Ammon's horn (tissue), 1 donor: Measurements from ENCODE around the gene NELL2.
"Not testable (repeated sequence)": the region's sequence is repeated elsewhere in the genome, so short reads cannot be mapped to it uniquely, and the experiment has no call there.

ENCODE experiments used
- DNase-seq: peaks from one replicate; pipeline ENCODE4 v3.0.0-alpha.2; 2016; ENCODE audit warnings: low spot score

NELL2 gene

DNA sequence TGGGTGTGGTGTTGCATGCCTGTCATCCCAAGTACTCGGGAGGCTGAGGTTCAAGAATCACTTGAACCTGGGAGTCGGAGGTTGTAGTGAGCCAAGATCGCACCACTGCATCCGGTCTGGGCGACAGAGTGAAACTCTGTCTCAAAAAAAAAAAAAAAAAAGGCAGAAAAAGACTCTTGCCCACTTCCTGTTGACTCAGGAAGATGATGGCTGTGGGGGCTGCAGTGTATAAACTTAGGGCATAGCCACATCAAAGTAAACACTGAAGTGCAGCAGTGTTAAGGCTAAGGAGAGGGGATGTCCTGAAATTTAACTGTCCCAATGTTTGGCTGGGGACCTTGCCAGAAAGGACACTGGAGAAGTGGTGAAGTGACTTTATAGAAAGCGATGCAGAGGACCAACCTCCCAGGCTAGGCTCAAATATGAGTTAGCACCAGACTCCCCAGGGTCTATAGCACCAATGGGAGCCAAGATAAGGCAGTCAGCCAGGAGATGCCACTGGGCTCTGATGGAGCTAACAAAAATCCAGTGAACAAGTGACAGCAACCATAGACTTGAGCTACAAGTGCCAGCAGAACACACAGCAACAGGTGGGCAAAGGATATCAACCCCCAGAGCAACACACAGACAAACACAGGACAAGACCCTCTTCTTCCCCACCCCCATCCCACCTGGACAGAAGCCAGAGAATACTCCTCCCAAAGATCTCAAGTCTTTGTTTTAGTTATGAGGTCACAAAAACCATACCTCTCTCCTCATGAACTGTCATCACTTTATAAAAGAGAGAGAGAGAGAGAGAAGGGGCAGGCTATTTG lies 28.0 kb downstream of the NELL2 start:
- DNase-seq = no peak

DNA sequence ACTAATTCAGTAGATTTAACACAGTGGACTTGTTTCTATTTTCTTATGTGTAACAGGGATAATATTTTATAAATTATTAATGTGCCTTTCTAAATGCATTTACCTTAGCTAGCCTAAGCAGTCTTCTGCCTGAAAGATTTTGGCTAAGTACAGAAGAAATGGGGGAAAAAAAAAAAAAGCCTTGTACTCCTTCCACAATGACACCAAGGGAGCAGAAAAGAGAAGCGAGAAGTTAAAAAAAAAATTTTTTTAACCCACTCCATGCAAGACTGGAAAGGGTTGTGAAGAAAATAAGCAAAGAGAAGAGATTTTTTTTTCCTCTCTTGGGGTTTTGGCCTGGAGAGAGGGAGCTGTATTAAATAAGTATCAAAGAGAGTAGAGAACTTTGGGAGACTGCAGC lies 28.7 kb downstream of the NELL2 start:
- DNase-seq = no peak

DNA sequence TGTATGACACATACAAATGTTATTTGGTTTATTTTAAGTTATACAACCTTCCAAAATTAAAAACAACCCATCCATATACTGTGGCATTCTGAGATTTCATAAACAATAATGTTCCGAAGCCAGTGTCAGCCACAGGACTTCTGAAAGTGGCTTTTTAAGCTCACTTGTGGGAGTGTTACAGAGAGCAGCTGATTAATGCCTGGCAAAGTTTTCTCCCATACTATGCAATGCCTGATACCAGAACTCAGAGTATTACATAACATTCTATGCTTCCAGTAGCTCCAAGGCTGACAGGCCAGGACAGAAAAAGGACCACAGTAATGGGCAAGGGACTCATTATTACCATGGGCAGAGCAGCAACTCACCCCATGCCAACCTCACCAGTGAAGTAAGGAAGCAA lies 29.3 kb downstream of the NELL2 start:
- DNase-seq = peak; percentile 18

DNA sequence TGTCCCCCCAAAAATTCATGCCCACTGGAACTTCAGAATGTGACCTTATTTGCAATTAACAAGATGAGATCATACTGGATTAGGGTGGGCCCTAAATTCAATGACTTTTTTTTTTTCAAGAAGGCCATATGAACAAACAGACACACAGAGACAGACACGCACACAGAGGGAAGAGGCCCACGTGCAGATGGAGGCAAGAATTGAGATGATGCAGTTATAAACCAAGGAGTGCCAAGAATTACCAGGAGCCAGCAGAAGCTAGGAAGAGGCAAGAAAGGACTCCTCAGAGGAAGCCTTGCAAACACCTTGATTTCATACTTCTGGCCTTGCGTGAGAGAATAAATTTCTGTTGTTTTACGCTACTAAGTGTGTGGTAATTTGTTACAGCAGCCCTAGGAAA lies 33.4 kb downstream of the NELL2 start:
- DNase-seq = no peak

DNA sequence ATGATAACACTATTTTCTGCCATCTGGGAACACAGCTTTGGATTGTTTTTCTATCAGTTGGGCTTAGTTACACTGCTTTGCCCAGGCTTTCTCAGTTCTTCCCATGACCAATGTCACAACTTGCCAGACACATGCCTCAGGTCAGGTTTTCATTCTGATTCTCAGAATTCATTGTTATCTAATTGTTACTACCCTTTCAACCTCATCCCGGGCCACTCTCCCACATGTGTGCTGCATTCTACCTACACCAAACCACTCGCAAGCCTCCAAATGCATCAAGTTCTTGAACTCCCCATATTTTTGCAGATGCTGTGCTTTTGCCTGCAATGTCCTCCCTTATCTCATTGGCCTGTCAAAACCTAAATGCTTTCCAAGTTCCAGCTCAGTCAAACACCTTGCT lies 36.3 kb downstream of the NELL2 start:
- no peak for DNase-seq

DNA sequence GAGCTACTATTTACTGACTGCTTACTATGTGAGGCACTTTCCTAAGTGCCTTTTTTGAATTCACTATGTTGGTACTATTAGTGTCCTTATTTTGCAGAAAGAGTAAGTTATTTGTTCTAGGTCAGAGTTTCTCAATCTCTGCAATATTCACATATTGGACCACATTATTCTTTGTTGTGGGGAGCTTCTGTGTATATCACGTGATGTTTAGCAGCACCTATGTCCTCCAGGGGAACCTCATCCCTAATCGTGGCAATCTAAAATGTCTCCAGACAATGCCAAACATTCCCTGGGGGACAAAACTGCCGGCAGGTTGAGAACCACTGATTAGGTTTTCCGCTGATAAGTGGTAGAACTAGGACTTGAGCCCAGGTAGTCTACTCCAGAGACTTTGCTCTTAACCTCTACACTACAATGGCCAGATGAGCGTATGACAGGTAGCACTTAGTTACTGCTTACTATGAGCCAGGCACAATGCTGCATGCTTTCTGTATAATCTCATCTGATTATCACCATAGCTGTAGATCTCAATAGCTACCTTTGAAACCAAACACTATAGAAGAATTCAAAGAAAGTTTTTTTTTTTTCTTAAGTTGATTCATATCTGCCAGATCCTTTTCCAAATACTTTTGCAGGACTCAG lies 38.9 kb downstream of the NELL2 start:
- DNase-seq = no peak

DNA sequence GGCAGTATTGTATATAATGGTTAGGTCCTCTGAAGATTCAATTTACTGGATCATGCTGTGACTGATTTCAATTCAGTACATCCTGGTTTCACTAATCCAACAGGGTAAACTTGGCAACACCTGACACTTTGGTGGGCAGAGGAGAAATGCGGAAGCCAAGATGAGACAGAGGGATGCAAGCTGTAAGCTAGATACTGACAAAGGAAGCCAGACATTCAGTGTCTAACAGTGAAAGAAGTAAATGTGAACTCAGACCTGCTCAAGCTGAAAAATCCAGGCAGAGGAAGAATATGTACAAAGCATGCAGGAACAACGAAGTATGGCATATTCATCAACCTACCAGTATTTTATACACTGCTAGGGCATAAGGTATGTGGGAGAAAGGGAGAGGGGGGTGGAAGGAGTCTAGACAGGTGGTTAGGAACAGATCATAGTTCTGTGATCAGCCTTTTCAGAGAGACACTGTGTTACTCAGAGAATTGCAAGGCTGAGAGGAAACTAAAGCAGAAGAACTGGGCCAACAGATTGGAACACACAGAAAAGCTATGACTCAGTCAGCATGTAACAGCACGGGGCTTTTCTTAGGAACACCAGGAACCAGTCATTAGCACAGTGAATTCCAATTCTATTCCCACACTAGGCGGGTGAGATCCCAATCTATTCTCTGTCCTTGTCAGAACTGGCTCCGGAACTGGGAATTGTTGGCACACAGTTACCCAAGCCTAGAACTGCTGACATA lies 40.3 kb downstream of the NELL2 start:
- peak; percentile 75 for DNase-seq

DNA sequence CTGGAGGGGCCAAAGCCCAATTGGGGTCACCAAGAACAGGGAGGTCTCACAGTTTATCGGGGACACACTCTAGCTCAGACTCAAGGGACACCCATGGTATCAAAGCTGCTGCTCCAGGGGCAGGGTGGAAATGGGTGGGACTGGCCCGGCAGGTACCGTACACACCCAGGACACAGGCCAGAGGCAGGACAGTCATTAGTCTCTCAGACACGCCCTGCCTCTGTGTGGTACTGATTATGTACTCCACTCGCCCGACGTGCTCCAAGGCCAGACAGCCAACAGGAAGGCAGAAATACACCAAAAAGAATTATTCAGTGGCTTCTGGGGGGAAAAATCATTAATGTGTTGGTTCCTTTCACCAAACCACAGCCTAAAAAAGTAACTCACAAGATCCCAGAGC lies 41.1 kb downstream of the NELL2 start:
- not testable (repeated sequence) for DNase-seq

DNA sequence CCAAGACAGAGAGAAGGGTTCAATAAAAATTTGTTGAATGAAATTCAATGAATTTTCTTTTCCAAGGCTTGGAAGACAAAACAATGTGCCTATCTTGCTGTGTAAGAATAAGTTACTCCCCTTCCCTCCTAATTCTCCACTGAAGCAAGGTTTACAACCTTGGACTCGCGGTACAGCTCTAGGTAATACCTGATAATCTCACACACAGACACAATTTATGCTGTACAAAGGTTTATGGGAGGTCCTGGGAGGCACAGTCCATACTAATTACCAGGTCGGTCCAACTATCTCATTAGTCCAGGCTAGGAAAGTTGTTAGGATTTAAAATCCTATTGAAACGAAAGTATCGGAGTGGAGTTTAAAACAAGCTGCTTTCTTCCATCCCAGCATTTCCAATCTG lies 42.6 kb downstream of the NELL2 start:
- no peak for DNase-seq

DNA sequence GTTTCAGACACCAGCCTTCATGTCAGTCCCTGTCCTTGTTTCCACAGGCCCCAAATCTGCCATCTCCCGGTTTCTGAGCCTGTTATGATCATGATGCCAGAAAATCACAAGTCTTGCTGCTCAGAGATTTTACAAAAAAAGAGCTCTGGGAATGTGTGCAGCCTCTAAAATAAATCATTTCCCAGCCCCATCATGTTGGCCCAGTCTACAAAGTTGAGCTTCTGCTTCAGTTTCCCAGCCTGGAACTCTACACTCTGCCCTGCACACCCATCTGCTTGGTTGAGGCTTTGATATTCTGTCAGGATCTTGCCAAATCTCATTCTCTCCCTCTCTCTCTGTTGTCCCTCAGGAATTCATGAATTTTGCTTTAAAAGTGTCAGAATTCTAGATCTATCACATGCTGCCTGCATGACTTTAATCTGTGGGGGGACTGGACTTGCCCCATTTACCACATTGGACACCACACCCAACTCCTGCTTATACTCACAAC lies 45.5 kb downstream of the NELL2 start:
- DNase-seq = peak; percentile 47

DNA sequence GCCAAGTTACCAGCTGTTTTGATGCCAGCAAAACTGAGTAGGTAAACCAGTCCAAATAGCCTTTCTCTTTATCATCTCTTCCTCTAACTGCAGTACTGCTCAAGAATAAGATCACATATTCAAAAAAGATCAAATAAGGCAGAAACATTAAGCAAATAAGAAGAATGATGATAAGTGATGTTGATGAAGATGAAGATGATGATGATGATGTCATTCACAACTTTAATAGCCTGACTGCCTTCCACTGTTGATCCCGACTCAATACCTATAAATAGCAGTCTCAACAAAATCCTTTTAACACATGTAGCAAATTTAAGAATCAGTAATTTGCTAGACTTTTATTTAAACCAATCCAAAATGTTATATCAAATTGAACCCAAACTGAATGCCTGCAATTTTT lies 47.1 kb downstream of the NELL2 start:
- no peak for DNase-seq

DNA sequence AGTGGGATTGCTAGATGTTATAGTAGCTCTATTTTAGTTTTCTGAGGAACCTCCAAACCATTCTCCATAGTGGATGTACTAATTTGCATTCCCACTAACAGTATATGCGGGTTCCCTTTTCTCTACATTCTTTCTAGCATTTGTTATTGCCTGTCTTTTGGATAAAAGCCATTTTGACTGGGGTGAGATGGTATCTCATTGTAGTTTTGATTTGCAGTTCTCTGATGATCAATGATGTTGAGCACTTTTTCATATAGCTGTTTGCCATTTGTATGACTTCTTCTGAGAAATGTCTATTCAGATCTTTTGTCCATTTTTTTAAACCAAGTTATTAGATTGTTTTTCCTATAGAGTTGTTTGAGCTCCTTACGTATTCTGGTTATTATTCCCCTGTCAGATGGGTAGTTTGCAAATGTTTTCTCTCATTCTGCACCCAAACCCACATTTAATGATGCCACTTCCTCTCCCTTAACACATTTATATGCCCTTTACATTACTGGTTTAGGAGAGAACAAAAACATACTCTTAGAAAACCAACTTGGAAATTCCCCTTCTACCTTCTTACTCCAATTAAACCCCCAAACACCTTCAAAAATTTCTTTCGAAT lies 48.2 kb downstream of the NELL2 start:
- no peak for DNase-seq

DNA sequence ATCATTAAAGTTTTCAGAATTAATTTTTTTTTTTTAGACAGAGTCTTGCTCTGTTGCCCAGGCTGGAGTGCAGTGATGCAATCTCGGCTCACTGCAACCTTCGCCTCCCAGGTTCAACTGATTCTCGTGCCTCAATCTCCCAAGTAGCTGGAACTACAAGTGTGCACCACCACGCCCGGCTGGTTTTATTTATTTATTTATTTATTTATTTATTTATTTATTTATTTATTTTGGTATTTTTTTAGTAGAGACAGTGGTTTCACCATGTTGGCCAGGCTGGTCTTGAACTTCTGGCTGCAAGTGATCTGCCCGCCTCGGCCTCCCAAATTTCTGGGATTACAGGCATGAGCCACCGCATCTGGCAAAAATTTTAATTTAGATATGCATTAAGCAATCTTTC lies 54.4 kb downstream of the NELL2 start:
- not testable (repeated sequence) for DNase-seq

DNA sequence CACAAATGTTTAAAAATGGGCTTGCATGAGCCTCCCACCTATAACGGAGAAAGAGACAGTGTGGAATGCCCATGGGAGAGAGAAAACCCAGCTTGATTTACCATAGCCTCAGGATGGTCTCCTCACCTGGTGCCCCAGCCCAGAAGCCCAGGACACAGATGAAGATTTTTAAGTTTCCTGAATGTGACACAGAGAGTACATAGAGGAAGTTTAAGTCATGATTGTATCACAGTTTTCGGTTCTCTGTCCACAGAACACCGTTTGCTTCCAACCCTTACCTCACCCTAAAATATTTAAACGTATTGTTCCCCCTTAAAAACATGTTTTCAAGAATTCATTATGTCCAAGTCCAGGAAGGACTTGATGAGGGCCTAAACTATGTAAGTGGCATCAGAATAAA lies 56.2 kb downstream of the NELL2 start:
- no peak for DNase-seq

DNA sequence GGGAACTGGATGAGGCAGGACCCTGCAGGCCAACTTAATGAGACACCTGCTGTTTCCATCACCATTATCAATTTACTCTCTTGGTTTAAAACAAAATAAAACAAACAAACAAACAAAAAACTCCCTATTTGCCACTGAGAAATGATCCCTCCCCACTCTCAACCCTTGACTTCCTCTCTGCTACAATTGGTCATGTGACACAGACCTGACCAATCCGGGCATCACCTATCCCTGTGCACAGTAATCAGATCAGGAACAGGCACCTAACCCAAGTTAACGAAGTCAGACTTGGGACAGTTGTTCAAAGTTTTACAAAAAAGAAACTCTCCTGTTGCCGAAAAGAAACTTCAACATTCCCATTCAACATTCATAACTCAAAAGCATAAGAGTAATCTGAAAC lies 58.4 kb downstream of the NELL2 start:
- DNase-seq = no peak

DNA sequence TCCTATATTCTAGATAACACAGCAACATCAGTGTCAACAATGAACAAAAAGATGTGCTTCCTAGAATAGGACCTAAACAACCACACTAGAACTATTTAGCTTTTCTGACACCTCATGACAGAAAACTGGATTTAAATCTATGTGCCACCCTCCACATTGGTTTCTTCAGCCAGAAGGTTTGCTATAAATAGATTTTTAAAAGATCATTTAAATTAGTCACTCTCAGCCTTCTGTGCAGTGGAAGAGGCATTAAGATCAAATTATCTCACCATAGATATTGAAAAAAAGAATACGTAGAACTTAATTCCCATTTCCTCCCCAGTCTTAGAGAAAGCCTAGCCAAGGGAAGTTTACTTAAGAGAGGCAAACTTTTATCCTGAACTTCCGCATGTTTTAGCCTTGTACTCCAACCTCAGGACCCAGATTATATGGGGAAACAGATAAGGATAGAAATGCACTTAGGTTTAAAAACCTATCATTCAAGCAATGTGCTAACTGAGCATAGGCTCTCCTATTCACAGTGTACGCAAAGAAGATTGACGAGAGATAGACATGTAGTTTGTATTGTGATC lies 59.6 kb downstream of the NELL2 start:
- no peak for DNase-seq

DNA sequence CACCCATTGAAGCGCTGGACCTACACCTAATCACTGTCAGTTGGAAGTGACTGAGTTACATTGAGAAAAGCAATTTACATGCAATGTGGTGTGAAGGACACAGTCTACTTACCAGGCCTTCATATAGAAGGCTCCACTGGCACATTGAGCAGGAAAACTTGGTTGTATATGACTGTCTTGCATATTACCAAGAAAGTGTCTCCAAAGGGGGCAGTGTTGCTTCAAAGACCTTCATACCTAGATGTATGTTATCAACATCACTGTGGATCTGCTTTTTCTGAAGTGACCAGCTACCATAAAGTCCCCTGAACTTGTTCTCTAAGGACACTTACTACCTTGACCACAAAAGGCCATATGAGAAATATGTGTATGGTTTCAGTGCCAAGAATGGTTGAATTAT lies 64.1 kb downstream of the NELL2 start:
- no peak for DNase-seq

DNA sequence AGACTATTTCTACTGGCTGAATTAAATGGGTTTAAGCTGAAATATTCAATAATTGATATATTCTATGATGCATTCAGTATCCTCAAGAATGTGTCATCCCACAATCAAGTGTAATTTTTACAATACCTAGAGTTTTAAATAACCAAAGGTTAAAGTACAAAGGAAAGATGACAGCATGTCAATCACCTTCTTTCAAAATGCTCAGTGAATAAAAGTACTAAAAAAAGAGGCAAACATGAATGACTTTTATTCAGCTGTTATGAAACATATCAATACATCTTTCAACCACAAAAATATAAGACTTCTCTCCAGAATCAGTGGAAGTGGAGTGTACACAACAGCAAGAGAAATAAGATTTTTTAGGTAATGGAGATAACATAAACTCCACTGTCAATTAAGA lies 72.0 kb downstream of the NELL2 start:
- no peak for DNase-seq

DNA sequence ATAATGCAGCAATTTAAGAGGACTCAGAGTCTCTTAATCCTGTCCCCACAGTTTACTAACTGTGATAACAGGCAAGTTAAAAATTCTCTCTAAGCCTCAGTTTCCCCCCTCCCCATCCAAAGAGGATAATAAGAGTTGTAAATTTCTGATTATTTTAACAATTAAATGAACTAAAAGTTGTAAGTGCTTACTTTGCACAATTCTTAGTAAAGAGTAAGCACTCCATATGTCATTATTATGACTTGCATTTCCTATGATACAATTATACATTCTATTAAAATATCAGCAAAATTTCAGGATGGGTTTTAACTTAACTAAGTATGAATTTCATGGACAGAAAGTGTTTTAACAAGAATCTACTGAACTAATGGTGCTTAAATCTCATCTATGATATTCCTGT lies 80.1 kb downstream of the NELL2 start:
- no peak for DNase-seq

DNA sequence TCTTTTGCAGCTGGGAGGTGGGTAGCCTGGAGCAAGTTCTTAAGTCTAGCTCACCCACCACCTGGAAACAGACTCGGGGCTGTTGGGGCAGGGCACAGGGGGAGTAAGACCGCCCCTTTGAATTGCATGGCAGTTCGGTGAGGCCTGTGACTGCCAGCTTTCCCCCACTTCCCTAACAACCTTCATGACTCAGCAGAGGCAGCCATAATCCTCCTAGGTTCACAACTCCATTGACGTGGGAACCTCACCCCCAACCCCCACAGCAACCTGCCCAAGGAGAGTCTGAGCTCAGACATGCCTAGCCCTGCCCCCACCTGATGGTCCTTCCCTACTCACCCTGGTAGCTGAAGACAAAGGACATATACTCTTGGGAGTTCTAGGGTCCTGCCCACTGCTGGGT lies 87.4 kb downstream of the NELL2 start:
- DNase-seq = no peak

DNA sequence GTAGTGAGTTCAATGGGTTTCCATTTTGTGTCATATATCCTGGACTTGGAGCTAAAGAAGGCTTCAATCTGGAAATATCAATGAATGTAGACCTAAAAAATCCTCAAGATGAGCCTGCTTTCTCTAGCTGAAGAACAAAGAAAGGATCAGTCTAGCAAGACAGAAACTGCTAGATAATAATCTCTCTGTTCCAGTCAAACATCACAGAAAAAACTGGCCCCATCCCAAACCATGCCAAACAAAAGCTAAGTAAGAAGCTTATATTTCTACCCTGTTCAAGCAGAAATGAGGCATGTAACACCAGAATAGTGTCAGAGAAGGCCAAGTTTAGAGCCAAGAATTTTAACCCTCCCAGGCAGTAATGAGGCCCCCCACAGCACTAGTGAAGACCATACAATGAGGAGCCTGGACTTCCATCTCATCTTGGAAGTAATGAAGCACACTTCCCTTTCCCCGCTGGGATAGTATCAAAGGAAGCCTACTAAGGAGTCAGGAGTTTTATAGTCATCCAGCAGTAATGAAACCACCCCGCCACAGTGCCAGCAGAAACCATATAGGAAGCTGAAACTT lies 95.8 kb downstream of the NELL2 start:
- DNase-seq = no peak

DNA sequence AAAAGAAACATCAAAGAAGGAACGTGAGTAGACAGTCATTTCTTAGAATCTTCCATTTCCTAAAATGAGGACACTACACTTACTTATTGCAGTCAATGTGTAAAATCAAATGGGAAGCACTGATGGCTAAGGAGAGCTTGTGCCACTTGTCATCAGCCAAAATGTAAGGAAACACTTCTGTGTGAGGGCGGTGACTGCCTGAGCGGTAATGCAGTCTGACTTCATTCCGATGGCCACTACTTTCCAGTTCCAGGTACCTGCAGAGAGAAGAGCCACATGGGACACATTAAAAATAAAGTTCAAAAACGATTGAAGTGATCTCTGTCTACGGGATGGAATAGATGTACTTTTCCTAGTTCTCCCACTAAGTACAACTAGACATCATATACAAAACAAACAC lies 96.3 kb downstream of the NELL2 start:
- DNase-seq = no peak
